ENCODE measurements around the gene C10orf71.

The C10orf71 gene

DNA sequence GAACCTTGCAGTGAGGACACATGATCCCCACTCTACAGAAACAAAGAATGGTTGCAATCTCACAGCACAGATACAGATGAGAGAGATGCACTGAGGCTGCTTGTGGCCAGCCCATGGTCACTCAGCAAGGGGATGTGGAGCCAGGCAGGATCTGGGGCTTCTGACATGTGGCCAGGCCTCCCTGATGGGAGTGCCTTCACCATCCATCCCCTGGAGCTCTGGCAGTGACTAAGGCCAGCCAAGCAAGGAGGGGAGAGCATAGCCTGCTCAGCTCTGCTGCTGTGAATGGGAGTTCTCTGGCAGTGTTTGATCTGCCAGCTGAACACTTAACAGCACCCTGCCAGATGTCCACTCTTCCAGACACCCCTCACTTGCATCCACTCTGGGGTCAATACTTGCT, 19.8 kb downstream of the C10orf71 start:
- DNase-seq = no peak

DNA sequence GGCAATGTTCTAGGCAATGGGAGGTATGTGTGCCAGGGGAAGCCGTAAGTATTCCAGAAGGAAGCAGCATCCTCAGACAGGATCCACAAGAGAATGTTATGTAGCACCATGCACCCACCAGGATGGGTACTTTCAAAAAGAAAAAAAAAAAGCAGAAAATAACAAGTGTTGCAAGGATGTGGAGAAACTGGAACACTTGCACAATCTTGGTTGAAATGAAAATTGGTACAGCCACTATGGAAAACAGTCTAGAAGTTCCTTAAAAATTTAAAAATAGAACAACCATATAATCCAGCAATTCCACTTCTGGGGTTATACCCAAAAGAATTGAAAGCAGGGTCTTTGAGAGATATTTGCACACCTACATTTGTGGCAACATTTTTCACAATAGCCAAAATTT, 20.2 kb downstream of the C10orf71 start:
- no peak for DNase-seq

GRCh38 chr10:49320191-49320590, 21.2 kb downstream of the C10orf71 start:
- no peak for DNase-seq

DNA sequence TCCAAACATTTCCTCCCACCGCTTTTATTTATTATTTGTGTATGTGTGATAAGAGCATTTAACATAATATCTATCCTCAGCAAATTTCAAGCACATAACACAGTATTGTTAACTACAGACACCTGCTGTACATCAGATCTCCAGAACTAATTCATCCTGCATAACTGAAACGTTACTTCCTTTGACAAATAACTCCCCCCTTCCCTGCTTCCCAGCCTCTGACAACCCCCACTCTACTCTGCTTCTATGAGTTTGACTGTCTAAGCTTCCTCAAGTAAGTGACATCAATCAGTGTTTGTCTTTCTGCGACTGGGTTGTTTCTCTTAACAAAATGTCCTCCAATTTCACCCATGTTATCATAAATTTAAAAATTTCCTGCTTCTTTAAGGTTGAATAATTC, 22.1 kb downstream of the C10orf71 start:
- no peak for DNase-seq

GRCh38 chr10:49322371-49323170, 23.6 kb downstream of the C10orf71 start:
- no peak for DNase-seq

- no peak for DNase-seq
These were observed 24.4 kb downstream of the C10orf71 start for GRCh38 chr10:49323171-49323895.

DNA sequence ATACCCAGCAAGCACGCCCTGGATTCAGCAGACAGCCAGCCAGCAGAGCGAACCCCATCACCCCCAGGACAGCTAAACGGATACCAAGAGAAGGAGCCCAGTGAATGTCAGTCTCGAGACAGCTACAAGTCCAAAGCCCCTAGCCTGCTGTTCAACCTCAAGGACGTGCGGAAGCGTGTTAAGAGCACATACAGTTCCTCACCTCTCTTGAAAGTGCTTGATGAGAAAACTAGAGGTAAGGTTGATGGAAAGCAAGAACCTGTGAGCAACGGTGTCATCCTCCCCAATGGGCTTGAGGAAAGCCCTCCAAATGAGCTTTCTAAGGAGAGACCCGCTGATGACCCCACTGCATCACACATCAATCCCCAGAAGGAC, 24.9 kb downstream of the C10orf71 start:
- no peak for DNase-seq

- no peak for DNase-seq
These were observed 25.7 kb downstream of the C10orf71 start for GRCh38 chr10:49324711-49325110.

DNA sequence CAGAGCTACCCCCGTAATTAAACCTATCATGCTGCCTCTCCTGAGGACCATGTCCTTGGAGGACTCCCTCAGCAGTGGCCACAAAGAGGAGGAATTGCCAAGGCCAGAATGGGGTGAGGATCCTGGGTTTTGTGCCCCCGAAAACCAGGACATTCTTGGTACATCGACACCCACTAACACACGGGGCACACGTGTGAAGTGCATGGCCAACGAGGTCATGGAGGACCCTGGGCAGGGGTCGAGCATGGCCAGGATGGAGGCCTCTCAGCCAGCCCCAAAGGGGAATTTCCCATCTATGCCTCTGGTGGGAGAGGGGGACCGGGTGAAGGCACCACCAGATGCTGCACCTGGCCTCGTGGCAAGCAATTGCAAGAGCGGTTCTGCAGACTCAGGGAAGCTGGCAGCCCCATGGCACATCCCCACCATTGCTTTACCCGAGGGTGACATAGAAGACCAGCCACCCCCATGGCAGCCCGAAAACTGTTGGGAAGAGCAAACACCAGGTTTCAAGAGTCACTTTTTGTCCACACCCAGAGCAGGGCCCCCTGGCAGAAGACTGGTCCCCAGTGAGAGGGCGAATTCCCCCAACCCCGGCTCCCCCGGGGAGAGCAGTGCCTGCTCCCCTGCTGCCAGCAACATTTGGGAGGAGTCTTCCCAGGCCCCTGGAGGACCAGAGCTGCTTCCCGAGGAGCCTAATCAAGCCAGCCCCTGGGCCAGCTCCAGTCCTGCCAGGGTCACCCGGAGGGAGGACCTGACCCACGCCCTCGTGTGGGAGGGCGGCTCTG, 26.4 kb downstream of the C10orf71 start:
- no peak for DNase-seq

DNA sequence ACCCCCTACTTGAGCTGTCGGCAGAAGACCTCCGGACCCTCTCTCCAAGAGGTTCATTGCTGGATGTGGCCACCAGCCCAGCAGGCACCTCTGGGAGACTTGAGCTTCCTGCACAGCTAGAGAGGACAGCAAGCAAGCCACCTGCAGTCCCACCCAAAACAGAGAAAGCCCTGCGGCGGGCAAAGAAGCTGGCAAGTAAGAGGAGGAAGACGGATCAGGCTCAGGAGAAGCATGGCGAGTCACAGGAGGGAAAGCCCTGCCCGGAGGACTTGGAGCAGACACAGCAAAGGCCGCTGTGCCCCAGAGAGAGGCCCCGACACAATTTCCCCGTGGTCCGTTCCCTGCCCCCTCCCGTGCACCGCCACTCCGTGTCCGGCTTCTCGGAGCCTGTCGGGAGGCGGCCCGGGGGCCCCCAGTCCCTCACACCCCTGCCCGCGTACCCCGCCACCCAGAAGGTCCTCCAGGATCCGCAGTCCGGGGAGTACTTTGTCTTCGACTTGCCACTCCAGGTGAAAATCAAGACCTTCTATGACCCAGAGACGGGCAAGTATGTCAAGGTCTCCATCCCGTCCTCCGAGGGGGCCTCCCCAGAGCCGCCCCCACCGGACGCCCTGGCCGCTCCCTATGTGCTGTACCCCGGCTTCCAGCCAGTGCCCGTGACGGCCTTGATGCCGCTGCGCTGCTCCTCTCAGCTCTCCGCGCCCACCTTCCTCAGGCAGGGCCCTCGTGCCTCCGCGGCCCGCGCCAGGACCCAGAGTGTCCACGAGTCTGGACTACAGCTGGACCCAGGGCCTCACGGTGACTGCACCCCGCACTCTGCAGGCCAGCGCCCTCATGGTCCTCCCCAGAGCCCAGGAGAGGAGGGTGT, 27.2 kb downstream of the C10orf71 start:
- no peak for DNase-seq

GRCh38 chr10:49327036-49327813, 28.3 kb downstream of the C10orf71 start:
- no peak for DNase-seq

GRCh38 chr10:49328401-49329145, 29.6 kb downstream of the C10orf71 start:
- DNase-seq = no peak

DNA sequence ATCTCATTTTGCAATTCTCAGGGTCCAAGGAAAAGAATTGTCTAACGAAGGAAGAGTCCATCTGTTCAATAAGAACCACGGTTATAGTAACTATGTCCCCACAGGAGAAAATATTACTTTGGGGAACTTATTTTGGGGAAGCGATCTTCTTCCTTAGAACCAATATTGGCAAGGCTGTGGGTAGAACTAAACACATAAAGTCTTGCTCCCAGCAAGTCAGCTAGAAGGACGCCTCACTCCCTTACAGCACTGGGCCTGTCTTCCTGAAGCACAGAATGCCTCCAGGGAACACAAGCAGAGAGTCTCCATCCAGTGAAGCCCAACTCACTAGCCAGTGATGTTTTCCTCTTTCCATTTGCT, 30.2 kb downstream of the C10orf71 start:
- no peak for DNase-seq

GRCh38 chr10:49330127-49330665, 31.2 kb downstream of the C10orf71 start:
- DNase-seq = no peak

DNA sequence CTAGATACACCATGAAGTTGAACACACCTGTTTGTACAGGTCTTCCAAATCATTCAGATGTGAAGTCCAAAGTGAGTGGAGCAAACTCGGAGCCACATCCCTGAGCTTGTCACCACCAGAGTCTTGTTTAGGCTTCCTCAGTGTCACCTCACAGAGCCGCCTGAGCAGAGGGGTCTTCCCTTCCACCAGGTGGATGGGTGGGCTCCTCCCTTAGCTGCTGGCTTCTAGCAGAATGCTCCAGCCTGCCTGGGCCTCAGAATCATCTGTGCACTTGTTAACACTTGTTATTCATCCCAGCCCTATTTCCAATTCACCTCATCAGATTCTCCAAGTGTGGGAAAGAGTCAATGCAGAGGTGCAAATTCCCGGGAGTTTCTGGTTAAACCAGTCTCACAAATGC, 32.5 kb downstream of the C10orf71 start:
- DNase-seq = no peak

DNA sequence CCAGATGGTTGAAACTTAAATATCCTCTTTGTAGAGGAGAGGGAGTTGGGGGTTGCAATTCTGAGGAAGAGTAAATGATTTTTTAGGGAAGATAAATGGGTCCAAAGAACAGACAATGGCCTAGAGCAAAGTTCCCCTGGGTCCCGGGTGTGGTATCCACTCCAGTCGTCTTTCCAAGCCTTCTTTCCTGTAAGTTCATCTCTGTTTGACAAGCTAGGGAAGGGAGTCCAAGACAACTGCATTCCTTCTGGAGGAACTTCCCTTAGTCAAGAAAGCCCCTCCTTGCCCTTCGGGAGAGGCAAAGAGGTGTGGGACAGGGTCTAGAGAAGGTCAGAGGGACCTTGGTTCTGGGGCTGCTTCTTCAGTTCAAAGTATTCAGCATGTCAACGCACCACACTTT, 33.4 kb downstream of the C10orf71 start:
- no peak for DNase-seq

GRCh38 chr10:49332768-49333167, 33.8 kb downstream of the C10orf71 start:
- no peak for DNase-seq

- DNase-seq = no peak
These were observed 34.2 kb downstream of the C10orf71 start for GRCh38 chr10:49333192-49333591.

DNA sequence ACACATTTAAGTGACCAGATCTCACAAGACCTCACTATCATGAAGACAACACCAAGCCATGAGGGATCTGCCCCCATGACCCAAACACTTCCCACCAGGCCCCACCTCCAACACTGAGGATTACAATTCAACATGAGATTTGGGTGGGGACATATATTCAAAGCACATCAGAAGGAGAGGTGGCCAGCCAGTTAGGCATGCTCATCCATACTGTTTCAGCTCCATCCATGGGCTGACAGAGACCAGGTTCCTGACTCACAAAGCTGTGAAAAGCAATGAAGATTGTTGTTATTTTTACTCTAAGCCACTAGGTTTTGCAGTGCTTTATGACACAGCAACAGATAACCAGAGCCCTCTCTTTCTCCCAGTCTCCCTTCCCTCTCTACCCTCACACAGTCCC, 36.0 kb downstream of the C10orf71 start:
- no peak for DNase-seq

GRCh38 chr10:49335364-49335972, 36.5 kb downstream of the C10orf71 start:
- DNase-seq = no peak
